Mucosa of gallbladder (tissue), 1 donor: ENCODE results near the gene TMEM119. TPM values are rescaled to one million over a fixed set of nuclear protein-coding genes. Genes with fewer than 3 reads are reported as not detected.

Experiments used
- DNase-seq: peaks from one replicate; pipeline ENCODE4 v3.0.0-alpha.2; 2020; ENCODE audit warnings: low spot score
- total RNA-seq: library from RNA; stranded (reverse); gene quantifications from one replicate; pipeline ENCODE4 v1.2.1, GENCODE V29; 2021
- donor health status: DM: no; HTN: no; CAD: no.

Gene TMEM119, protein sequence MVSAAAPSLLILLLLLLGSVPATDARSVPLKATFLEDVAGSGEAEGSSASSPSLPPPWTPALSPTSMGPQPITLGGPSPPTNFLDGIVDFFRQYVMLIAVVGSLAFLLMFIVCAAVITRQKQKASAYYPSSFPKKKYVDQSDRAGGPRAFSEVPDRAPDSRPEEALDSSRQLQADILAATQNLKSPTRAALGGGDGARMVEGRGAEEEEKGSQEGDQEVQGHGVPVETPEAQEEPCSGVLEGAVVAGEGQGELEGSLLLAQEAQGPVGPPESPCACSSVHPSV
- total RNA-seq: 10.6 TPM

DNA sequence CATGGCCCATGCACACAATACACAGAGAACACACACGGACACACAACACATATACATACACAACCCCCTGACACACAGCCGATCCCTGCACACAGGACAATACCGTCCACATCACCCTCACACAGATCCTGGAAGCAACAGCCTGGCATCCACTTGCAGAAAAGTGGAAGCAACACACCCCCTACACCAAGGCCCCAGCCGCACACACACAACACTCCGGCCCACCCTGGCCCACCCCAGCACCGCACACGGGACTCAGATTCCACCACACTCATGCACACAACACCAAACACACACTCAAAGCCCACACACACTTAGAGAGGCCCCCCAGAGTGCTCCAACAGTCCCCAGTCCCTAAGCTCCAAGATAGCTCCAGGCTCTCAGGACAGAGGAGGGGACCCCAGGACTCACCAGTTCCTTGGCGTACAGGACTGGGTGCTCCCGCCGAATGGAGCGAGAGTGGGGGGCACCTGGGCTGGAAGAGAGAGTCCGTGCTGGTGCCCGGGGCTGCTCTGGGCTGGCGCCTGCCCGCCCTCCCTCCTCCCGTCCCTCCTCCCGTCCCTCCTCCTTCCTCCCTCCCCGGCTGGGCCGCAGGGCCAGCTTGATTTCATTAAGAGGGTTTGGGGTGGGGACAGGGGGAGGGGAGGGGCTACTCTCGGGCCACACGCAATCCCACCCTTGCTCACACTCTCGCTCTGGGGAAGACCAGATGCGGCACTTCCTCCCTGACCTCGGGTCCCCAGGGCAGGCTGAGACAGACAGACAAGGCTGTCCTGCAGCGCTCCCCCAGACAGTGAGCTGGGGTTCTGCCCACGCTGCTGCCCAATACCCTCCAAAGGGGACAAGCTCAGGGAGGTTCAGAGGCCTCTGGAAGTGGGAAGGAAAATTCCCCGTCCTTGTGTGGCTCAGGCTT, at the start of gene TMEM119:
TSS of gene TMEM119 (minus strand) at position 526 of the 913 bp plus-strand sequence. CDS start 5,701 bp downstream, outside the sequence.
- no peak for DNase-seq

DNA sequence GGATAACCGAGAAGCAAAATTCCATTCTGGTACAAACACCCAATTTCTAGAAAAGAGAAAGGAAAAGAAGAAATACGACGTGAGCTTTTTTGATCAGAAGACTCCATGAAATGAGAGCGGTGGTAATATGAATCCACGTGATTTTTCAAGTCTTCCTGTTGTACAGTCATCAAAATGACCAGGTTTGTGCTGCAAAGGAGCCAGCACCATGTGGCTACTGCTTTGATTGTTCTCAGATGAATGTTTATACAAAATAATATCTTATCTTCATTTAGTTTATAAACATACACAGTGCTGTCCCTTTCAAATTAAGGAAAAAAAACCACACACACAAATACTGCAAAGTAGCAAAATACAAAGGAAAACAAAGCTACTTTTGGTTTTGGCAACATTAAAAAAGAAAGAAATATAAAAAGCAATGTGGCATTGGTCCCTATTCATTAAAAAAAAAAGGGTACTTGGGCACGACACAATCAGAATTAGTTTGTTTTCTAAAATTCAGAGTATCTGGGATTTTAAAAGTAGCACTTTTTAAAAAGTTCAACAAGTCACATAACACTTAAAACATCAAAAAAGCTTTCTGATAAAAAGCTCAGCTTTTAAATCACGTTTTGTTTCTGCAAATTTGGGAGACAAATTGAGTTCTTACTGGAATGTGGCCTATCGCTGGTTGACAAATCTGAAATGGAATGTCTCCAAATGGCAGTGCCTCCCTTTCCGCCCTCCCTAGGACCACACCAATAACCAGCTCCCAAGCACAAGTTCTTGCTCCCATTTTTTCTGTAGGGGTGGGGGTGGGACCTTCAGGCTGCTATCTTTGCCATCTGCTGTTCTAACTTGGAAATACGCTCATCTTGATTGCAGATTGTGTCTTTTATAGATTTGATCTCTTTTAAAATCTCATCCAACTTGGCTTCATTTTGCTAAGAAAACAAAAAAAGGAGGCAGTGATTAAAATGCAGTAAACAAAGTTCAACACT, 49.0 kb upstream of the TMEM119 start:
- DNase-seq: no peak

DNA sequence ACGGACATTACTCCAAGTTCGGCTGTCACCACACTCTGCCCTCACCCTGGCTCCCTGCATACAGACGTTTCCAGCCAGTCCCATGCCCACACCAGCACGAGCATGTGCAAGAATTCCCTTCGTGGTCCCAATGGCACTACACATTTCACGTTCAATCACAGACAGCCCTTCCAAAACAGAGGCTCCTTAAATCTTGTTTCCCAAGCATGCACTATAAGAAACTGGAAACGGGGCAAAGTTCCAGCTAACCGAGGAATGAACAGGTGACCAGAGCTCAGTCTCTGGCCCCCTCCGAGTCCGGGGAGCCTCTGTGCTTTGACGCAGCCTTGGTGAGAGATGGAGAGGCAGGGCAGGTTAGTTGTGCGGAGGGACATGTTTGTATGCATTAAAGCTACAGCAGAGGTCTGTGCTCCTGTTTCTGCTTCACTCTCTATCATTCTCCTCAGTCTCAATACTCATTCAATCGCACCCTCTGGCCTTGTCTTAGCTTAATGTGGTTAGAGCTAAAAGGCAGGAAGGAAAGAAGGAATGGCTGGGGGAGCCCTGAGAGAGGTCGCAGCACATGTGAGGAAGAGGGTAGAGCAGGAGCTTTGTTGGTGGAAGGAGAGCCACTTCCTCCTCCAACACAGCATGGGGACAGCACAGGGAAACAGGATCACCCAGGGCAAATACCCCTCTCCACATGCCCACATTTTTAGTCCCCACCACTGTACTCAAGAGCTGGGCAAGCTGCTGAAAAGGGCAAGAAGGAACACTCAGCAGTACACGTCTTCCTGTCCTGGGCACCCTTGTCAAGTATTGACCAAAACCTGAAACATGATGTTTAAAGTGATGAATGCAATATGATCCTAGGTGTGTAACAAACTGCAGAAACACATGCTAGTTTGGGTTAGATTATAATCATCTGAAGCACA, 48.1 kb upstream of the TMEM119 start:
- no peak for DNase-seq

DNA sequence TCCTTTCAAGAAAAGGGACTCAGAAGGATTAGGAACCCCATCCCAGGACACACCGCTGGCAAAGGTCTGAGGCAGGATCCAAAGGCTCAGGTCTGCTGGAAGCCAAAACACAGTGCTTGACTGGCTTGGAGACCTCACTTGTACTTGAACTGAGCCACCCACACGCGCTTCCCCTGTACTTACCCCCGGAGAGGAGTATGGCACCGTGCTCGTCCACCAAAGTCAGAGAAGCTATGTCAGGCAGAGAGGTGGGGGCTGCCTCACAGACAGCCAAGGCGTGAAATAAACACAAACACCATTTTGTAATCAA, 46.9 kb upstream of the TMEM119 start:
- DNase-seq: no peak

DNA sequence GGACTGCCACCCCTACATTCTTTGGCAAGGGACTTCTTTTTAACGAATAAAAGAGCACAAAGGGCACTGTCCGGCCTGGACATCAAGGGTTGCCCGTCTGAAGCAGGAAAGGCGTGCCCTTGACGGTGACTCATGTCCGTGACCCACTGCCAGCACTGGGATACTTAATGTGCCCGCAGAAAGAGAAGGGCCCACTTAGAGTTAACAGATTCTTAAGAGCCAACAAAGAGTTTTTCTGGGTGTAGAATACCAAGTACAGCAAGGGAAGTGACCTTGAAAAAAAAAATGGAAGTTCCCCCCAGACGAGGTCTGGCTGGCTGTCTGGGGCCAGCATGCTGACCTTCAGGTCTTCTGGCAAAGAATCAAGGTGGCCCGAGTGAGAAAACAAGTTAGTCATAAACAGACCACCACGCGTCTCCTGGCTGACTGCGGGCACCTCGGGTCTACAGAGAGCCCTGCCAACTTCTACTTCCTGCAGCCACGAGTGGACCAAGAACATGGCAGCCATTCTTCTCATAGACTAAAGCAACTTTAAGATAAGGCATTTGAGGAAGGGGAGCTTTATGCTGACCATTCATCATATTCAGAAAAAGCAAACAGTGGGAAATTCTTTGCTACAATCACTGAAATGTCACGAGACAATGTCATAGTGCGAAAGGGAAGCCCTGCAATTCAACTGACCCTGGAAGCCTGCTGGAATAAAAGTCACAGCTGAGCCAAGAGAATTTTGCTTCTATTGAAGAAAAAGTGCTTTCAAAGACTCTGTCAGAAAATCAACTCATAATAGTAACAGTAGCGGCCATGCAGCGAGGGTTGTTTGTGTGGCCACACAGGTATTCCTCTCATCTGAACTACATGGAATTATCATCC, 46.3 kb upstream of the TMEM119 start:
- DNase-seq: no peak

DNA sequence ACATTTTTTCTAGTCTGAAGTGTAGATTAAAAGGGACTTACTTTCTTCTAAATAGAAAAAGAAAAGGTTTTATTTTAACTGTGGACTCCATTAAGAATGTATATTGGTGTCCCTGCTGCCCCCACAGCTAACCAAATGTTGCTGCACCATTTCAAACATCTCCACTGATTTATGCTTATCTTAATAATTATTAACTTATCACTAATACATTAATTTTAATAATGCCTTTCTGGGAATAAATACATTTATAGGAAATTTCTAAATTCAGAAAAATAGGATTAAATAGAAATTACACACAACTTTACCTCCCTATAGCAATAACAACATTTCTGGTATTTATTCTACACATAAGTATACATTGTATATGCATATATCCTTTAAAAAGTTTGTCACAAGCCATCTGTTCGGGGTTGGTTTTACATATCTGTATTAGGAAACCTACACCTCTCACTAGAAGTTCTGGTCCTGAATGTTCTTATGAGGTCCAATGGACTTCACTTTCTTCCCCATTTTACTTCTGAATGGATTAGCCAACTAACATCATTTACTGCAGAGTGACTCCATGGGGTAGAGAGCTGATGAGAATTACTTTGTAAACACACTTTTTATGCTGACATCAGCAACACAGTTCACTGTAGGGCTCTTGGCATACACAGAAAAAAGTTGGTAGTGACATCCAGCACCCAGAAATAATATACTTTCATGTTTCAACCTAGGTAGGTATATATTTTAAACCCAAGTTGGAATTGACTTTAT, 45.2 kb upstream of the TMEM119 start:
- DNase-seq: no peak

DNA sequence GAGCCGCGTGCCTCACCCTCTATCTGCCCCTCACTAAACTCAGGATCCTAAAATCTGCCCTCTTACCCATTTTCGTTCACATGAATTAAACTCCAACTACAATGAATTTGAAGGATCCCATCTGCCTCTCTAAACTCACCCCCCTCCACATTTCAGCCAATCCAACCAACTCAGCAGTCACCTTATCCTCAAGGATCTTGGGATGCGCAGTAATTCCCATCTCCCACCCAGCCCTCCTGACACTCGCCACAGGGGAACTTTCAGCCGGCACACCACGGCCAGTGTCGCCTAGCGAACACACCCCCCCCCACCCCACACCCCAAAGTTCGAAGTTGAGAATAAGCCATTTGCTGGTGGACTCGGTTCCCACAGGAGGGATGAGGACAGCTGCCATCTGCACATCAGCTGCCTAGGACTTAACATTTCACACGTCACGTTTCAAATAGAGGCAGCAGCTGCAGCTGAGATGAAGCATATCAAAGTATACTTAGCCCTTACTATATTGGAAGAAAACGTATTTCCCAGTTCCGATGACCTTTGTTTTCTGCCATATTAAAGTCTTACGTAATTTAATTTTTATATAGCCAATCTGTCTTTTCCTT, 44.5 kb upstream of the TMEM119 start:
- no peak for DNase-seq

DNA sequence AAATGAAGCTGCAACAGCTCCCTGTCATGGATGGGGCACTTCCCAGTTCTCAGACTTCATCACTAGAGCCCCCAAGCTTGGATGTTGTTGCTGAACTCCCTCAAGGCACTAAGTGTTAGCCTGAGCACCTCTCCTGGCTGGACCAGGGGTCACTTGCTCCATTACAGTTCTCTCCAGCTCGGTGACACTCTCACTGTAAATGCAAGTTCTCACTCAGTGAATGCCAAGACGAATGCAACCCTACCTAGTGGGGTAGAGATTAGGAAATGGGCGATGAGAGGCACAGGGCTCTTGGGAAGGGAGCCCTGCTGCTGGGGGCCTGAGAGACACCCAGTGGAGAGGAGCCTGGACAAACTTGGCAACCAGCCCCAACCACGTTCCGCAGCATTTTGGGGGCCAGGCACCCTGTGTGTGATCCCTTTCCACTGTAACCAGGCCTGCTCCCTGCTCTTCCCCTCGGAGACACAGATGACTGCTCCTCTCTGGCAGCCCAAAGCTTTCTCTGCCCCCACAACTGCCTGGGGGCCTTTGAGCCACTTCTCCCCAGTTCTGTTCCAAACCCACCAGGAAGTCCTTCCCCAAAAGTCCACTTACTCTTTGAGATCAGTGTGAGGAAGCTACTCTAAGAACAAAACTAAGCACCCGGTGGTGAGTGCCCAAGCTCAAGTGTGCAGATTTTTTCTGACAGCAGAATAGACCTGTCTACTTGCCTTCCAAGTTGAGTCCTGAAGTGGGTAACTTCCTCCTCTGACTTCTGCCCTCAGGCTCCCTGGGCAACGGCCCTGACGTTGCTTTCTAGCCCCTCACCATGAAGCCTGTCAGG, 43.8 kb upstream of the TMEM119 start:
- DNase-seq: no peak

DNA sequence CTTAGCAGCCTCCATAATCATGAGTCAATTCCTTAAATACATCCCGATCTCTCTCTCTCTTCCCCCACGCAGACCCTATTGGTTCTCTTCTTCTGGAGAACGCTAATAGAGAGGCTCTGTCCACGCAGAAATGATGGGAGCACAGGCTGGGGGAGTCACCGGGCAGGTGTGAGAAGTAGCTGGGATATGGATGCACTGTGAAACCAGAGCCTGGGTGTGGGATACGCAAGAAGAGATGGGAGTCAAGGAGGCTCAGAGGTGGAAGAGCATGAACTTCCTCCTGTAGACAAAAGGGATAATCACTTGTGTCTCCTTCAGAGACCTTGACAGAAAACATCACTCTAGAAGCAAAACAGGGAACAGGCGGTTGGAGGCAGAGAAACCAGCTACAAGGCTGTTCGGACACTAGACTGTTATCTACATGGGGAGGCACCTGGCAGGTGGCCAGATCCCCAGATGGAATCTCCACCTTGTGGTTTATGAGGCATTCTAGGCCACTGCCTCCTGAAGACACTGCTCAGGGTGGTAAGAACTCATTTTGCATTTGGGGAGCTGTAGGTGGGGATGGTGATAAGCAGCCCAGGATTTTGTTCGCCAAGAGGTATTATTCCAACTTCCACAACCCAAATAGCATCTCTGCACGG, 43.0 kb upstream of the TMEM119 start:
- DNase-seq: no peak

DNA sequence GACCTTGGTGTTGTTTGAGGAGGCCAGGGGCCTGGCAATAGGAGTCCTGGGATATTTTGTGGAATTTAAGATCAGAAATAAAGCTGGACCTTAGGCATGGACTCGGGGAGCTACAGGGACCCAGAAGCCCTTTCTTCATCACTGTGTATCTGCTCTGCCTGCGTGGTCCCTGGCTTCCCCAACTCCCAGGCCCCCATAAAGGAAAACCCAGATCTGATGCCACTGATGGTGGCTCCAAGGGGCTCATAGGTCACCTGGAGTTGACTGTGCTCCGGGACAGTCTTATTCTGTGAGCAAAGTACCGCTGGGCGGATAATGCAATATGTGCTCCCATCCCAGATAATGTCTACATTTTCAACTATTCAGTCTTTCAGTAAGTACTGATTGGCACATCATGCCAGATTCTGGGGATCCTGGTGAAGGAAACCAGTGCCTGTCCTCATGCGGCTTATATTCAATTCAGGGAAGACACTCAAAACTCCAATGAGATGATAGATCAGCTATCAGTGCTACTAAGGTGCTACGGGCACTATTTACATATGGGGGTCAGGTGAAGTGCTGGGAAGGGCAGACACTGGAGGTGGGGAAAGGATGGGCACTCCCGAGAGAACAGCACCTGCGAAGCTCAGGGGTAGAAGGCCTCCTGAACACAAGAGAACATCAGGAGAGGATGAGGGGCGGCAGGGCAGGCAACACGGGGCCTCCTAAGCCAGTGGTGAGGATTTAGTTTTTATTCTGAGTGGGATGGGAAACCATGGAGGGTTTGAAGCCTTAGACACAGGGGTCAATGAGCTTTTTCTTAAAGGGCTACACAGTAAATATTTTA, 41.3 kb upstream of the TMEM119 start:
- no peak for DNase-seq

DNA sequence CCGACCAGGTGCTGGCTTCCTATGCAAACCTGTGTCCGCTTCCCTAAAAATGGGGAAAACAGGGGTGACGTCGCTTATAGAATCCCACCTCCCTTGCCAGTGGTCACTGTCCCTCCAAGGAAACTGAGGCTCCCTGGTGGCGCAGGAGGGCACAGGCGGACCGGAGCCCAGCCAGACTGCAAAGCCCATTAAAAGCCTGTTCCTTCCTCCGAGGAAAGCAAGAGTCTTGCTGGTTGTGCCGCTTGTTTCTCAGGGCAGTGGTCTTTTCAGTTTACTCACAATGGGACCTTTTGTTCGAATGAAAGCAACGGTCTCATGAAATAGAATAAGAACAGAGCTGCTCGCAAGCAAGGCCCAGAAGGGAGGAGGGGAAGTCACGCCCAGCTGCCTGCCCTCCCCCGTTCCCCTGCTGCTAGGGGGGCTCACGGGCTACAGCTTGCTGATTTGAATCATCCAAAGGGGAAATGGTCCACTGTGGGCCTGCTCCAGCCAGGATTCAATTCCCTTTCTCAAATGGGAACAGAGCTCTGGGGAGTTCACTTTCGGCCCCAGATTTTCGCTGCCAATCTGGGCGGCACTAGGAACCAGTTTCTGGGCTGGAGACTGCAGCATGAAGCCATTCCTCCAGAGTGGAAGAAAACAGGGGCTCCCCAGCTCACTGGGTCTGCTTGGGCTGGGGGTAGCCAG, 40.4 kb upstream of the TMEM119 start:
- no peak for DNase-seq

DNA sequence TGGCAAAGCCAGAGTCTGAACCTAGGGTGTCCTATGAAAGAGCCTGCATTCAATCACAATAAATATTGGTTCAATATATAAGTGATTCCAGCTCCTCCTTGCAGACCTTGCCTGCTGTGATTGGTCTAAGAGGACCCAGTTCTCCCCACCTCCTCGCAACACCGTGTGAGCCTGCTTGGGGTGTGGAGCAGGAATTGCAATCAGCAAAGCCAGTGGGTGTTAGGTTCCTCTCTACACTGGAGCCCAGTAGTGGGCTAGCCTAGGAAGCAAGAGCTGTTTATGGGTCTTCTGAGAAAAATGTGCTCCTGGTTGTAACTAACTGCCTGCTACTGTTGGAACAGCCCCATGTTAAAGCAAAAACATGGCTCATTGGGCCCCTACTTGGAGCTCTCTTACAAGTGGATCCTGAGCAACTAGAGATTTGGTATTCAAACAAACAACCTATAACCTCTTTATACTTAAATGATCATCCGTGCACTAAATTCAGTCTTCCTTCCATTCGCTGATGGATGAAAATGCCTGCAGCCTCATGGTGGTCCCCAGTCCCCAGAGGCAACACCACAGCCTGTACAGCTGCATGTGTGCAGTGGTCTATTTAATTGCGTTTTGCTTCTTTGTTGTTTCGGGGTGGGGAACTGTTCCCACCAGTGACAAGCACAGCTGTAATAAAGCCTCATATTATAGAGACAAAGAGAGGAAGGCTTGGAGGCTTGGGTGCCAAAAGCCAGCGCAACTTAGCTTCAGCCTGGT, 39.5 kb upstream of the TMEM119 start:
- no peak for DNase-seq

DNA sequence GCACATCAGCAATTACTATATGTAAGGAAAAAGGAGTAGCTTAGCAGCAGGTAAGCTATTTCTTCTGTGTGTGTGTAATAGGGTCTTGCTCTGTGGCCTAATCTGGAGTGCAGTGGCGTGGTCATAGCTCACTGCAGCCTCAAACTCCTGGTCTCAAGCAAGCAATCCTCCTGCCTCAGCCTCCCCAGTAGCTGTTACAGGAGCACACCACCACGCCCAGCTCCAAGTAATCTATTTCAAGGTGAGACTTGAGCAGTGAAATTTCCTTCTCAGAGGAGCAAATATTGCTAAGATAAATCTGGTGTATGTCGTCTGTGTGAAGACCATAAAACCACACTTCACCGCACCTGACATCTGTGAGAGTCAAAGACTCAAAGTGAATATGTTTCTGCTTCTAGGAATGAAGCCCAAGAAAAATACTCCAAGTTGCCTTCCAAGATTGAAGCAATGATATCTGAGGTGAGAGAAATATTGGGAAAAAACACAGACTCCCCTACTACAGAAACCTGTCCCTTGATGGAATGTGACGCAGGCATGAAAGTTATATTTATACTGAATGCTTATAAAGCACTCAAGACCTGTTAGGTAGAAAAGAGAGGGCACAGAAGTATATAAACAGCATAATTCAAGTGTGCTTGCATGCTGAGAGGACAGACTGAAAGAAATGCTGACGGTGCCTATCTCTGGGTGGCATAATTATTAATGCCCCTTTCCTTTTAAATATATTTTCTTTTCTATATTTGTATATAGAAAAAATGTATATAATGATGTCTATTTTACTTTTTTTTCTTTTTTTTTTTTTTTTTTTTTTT, 38.3 kb upstream of the TMEM119 start:
- no peak for DNase-seq
